HG02884 (cell line): ENCODE results near the gene HARBI1.

Experiments used
- ATAC-seq: cut with Tn5 transposase; IDR thresholded peaks from one replicate; pipeline ENCODE4 v1.9.1; 2021; ENCODE audit warnings: mild to moderate bottlenecking, moderate library complexity; ENCODE audit not compliant: unreplicated experiment

HARBI1 gene

DNA sequence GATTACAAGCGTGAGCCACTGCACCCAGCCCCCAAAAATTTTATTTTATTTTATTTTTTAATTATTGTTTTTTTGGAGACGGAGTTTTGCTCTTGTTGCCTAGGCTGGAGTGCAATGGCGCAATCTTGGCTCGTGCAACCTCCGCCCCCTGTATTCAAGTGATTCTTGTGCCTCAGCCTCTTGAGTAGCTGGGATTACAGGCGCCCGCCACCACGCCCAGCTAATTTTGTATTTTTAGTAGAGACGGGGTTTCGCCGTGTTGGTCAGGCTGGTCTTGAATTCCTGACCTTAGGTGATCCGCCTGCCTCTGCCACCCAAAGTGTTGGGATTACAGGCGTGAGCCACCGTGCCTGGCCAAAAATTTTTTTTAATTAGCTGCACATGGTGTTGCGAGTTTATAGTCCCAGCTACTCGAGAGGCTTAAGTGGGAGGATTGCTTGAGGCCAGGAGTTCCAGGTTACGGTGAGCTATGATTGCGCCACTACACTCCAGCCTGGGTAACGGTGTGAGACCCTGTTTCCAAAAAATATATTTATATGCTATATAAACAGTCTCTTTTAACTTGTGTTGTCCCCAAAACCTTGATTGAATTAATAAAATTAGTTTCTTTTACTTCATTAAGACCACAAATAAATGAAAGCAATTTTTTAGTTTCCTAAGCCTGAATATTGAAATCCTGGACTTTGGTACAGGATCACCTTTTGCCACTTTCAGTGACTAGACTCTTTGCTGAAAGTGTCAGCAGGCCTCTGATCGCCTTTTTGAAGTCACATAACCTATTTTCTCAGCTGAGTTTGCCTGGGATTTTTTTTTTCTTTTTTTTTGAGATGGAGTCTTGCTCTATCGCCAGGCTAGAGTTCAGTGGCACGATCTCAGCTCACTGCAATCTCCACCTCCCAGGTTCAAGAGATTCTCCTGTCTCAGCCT is 16.5 kb upstream of the HARBI1 start:
- ATAC-seq = no peak

DNA sequence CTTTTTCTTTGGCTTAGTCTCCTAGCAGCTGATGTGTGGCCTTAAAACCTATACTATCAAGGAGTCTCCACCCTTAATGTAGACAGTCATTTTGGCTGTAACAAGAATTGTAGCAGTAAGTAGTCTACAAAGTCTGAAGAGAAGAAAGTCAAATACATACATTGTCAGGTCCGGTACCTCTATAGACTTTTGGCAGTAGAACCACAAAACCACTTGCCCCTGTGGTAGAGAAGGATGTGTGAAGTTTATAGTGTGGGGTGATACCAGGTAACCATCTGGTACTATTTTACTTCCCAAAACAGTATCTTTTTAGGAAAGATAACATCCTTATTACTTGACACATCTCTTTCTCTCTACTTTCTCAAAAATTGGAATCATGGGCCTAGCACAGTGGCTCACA is 15.5 kb upstream of the HARBI1 start:
- no peak for ATAC-seq

DNA sequence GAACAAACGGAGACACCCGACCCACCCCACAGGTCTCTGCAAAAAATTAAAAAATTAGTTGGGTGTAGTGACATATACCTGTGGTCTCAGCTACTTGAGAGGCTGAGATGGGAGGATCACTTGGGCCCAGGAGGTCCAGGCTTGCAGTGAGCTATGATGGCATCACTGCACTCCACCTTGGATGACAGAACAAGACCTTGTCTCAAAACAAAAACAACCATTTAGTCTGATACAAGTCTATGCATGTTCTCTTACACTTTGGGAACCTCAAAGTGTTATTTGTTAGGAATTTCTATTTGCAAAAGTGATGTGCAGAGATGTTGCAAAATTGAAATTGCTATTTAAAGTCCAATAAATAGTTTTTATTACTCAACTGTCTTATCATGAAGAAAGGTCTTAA is 14.6 kb upstream of the HARBI1 start:
- no peak for ATAC-seq

DNA sequence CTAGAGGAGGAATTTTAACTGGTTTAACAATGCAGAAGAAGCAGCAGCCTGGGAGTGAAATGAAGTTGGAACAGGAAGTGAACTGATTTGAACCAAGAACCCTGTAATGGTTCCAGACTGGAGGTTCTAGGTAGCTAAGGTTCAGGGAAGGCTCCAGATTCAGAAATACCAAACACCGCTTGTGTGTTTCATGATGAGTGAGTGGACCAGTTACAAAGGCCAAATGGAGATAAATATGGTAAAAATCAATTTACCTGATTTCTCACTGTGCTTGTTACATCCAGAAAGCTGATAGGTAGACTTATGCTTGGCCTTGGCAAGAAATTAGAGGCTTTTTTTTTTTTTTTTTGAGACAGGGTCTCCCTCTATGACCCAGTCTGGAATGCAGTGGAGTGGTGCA is 13.2 kb upstream of the HARBI1 start:
- no peak for ATAC-seq

DNA sequence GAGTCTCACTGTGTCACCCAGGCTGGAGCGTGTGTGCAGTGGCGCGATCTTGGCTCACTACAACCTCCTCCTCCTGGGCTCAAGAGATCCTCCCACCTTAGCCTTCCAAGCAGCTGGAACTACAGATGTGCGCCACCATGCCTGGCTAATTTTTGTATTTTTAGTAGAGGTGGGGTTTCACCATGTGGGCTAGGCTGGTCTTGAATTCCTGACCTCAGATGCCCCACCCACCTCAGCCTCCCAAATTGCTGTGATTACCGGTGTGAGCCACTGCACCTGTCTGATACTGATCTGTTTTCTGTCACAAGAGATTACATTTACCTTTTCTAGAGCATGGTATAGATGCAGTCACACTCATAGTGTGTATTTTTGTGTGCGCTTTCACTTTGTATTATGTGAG is 11.9 kb upstream of the HARBI1 start:
- ATAC-seq = no peak

DNA sequence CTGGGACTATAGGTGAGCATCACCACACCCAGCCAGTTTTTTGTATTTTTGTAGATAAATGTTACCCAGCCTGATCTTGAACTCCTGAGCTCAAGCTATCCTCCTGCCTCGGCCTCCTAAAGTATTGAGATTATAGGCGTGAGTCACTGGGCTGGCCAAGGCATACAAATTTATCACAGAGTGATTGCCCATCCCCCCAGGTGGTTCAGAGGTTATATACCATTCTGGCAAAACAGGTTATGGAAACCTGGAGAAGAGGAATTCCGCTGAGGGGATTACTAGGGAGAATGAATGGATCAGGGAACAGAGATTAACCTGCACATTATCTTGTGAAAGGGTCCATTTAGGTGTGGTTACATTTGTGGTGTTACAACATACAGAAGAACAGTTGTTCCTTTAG is 8.4 kb upstream of the HARBI1 start:
- no peak for ATAC-seq

DNA sequence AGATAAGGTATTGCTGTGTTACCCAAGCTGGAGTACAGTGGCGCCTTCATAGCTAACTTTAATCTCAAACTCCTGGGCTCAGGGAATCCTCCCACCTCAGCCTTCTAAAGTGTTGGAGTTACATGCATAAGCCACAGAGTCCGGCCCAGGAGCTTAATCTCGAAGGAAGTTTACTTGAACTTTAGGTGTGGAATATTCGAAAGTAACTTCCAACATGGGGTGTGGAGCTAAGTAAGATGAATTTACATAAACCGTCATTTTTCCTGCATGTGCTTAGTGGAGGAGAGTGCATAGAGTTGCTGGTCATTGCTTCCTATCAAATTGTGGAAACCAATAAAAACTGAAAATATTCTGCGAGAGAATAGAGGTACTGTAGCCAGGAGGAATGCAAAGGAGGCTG is 1.8 kb upstream of the HARBI1 start:
- ATAC-seq = no peak

DNA sequence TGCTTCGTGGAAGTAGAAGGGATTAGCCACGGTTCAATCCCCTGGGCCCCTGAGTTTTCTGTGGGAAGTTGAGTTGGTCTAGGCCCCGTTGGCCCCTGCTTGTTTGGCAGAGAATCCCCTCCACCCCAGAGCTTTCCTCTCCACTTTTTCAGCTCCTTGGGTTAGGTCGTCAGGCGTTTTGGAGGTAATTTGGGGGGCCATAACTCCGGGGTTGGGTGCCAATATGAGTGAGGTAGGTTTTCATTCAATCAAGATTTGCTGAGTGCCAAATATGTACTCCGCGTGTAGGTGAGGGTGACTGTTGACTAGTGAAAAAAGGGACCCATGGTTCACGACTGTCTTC is 916 bp upstream of the HARBI1 start:
- no peak for ATAC-seq

DNA sequence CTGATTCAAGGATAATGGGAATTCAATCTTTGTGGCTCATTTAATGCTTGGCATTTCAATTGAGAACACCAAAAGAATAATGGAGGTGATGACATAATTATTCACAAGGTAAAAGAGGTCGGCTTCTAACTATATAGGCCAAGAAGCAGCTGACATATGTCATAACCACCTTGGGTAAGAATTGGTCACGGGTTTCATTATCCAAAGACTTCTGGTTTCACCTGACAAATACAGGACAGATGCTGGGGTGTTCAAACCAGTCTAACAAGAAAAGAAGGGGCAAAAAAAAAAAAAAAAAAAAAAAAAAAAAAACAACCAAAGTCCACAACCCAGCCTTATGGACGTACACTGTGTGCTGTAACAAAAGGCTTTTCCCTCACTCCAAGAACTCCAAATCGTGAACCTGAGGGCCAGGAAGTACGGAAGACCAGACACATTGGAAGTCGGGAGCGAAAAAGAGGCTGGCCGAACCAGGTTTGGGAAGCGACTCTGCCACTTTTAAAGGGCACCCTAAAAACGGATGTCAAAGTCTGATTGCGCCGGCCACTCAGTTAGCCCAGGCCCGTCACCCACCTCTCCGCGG is 385 bp downstream of the HARBI1 start:
- no peak for ATAC-seq

DNA sequence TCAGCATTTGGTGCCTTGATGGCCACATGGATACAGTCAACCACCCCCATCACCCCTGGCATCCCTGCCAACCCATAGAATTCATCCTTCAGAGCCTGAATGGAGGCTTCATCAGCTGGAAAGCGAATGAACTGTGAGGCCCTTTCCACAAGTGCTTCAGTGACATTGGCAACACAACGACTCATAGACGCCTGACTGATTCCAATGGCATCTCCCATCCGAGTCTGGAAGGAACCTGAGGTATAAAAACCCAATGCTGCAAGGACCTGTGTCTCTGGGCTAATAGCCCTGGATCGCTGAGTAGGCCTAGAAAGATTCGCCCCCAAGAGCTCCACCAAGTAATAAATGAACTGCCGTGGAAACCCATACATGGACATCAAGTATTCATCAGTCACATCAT is 1.3 kb downstream of the HARBI1 start:
- no peak for ATAC-seq

DNA sequence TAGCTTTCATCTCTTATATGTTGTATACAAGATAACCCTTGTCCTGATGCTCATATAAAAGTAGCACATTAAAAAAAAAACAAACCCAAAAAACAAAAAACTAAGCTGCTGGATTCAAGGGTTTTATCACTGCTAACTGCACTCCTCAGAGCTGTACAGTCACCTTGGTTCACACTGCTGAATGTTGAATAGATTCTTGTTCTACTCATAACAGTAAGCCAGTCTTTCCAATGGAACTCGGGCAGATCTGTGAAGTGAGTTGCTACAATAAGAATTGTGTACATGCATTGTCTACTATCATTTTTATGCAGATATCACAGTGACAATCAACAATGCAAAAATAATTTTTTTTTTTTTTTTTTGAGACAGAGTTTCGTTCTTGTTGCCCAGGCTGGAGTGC is 4.7 kb downstream of the HARBI1 start:
- ATAC-seq = no peak

DNA sequence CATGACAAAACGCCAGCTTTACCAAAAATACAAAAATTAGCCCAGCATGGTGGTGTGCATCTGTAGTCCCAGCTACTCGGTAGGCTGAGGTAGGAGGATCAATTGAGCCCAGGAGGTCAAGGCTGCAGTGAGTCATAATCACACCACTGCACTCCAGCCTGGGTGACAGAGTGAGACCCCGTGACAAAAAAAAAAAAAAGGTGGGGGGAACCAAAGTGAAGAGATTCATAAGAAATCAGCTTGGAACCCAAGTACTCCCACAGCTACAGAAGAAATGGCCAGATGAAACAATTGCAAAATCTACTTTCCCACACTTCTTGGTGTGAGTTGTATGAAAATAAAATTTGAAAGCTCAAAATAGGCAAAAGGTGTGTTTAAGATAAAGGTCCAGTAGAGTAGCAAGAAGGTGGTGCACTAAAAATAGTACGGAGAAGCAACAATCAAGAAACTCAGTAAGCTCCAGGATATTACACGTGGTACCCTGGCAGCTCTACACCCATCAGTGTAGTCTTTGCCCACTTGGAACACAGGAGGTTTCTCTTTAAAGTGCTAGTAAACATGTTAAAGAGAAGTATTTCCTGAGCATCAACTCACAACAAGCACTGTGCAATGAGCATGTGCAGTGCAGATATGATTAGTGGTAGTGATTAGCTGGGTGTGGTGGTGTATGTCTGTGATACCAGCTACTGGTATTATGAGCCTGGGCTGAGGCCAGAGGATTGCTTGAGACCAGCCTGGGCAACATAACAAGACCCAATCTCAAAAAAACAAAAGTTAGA is 5.3 kb downstream of the HARBI1 start:
- no peak for ATAC-seq

DNA sequence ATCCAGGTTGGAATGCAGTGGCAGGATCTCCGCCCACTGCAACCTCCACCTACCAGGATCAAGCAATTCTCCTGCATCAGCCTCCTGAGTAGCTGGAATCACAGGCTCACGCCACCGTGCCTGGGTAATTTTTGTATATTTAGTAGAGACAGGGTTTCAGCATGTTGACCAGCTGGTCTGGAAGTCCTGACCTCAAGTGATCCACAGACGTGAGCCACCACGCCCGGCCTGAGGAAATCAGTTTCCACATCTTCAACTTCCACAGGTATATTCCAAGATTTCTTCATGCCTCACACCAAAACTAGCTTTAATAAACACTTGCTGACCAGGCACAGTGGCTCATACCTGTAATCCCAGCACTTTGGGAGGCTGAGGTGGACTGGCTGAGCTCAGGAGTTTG is 7.6 kb downstream of the HARBI1 start:
- no peak for ATAC-seq

DNA sequence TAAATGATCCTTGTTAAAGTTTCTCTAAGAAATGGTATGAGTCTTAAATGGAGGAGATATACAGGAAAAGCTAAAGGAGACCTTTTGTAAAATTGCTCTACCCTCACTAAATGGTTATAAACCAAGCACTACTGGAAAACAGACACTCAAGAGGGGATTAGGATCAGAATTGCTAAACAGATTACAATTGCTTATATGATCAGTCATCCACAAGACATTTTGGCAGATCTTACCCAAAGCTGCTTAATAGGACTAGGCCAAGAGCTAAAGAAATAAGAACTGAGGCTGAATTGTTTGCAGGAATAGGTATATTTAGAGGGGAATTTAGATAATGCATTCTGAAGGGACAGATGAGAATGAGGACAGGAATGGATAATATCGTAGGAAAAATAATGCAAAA is 9.5 kb downstream of the HARBI1 start:
- no peak for ATAC-seq

DNA sequence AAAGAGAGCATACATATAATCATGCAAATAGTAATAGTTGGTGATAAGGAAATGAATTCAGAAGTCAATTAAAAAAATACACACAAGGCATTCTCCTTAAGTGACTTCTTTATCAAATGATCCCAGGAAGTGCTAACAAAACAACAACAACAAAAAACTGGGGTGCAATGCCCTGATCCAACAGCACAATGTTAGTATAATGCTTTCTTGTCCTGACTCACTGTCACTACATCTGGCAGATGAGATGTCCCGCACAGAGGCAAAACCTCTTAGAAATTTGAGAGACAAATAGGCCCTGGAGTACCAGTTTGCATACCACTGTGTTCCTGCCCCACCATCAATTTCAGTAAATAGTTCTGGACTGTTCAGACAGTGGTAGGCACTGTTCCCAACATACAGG is 12.2 kb downstream of the HARBI1 start:
- ATAC-seq = no peak

DNA sequence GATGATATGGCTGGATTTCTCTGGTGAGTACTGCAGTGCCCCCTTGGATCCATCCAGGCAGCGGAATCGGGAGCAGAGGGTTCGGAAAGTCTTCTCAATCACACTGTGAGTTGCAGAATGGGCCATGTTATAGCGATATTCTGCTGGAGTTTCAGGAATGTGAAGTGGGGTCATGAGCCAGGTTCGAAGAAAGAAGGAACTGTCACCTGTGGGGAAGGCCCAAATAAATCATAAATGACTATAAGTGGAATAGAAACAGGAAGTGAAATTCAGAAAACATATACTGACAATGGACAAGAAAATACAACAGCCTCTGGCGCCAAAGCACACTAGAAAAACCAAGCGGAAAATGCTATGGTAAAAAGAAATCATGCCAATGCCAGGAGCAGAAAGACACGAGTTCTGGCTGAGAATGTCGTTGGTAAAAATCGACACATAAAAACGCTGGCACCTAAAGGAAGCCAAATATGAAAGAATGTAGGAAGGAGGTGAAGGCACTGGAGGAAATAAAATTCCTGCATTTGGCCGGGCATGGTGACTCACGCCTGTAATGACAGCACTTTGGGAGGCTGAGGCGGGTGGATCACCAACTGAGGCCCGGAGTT is 13.2 kb downstream of the HARBI1 start:
- ATAC-seq = no peak

DNA sequence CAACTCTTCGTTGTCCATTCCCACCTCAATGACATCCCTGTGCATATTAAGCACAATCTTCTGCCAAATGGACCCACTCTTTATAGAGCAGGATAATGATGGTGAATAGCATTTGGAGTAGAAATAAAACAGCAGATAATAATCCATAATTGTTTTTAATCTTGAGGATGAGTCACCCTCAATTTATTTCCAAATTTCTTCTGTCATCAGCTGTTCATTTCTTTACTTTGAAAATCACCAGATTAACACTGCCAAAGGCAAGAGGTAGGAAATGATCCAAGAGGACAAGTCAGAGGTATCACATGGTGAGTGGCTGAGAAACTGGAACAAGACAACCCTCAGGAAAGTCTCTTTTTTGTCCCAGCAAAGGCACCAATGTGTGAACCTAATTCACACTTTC is 15.9 kb downstream of the HARBI1 start:
- ATAC-seq = no peak

DNA sequence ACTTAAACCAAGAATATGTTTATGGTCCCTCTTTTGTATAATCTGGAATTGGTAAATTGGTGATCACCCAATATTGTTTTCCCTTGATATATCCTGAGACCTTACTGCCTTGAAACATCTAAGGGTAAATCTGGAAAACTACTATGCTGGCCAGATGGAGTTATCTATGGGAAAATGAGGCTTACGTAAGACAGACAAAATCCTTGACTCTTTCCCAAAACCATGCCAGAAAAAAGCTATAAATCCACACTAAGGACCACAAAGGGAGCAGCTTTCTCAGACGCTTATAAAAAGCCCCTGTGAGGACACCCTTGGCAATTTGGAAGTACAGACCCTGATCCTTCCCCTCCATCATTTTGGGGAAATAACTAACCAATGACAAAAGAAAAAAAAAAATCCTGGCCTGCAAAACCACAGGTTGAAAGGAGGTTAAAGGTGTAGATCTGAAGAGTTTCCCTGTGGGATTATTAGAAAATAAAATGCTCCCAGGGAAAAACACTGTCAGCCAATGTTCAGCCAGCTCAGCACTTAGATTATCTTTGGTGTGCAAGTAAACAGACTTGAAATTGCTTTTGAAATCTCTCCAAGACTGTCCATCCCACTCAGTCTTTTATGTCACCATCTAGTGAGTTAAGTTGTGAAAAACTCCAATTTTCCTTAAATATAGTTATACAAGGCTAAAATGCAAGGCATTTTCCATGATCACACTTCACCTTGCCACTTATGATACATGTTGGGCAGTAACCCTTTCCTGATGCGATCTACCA is 16.6 kb downstream of the HARBI1 start:
- ATAC-seq = no peak

DNA sequence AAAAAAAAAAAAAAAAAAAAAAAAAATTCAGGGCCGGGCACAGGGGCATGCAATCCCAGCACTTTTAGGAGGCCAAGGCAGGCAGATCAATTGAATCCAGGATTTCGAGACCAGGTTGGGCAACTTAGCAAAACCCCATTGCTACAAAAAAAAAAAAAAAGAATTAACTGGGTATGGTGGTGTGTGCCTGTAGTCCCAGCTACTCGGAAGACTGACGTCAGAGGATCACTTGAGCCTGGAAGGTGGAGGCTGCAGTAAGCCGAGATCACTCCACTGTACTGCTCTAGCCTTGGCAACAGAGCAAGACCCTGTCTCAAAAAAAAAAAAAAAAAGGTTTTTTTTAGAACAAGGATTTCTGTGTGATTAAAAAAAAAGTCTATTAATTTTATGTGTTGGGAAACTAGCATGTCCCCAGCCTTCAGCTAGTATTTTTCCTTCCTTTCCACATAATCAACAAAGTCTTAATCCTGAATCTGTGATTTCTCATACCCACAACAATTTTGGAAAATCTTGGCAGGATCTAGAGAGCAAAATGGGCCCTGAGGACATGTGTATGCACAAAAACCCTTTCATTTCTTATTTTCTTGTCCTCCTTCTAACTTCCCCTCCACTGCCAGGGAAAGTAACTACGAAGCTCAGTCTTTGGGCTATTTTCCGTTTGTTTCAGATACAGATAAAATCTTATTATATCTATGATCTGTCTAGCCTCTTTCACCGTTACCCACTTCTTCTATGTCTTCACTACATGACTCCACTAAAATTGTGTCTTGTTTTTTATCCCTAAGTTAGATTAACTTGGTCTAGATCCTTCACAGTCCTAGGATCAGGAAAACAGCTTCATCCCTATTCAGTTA is 17.5 kb downstream of the HARBI1 start:
- no peak for ATAC-seq
